HepG2 (cell line): Measurements from ENCODE around the gene RCC2. TPM values are rescaled to one million over a fixed set of nuclear protein-coding genes. Genes with fewer than 3 reads are reported as not detected.

Source experiments
- ATAC-seq: fragments of 200-7000 bp; cut with Tn5 transposase; 3 replicates; pipeline ENCODE4 v1.9.1; 2020; ENCODE audit warnings: mild to moderate bottlenecking, moderate library complexity
- BruUV-seq: library from RNA; stranded (reverse); fragments of 400-500 nt; replicated peaks from 2 replicates; lab custom pipeline; 2021; lab: Mats Ljungman, UMichigan
- CTCF ChIA-PET: fragments of 300-600 bp; formaldehyde crosslinking; extraction: SDS; loops from one replicate; lab custom pipeline; 2021; ENCODE audit warnings: low total read pairs, inconsistent platforms, low intra/inter-chr PET ratio; lab: Yijun Ruan, JAX
- POLR2A ChIA-PET: fragments of 350-600 bp; sonication (Branson Sonifier 250); formaldehyde crosslinking; loops from one replicate; lab custom pipeline; 2020; ENCODE audit warnings: antibody characterized with exemption, inconsistent platforms; lab: Yijun Ruan, JAX
- DNase-seq: peaks from one replicate; pipeline ENCODE4 v3.0.0-alpha.2; 2015; ENCODE audit warnings: low spot score
- FAIRE-seq: peaks from 3 replicates; lab custom pipeline; 2011; peaks lifted over from hg19 to GRCh38; lab: Jason Lieb, UNC
- H2AFZ ChIP-seq: one replicate; pipeline ENCODE4 v1.6.1; 2011; ENCODE audit warnings: low read length, inconsistent platforms
- H3K27ac ChIP-seq: fragments of 300-600 bp; 3 replicates; pipeline ENCODE4 v1.8.0; 2011; ENCODE audit warnings: mixed run types, mild to moderate bottlenecking, mixed read lengths, low read length, inconsistent platforms; ENCODE audit not compliant: insufficient read depth; ENCODE audit errors: extremely low read length
- H3K27me3 ChIP-seq, 2 experiments: fragments of 200-600 bp in 1 of 2; 2 replicates in 1 of 2; 3 replicates in 1 of 2; pipeline versions ENCODE4 v1.6.0 to v1.8.0; 2011; ENCODE audit warnings: low read length in 2 of 2, mild to moderate bottlenecking in 2 of 2, moderate library complexity in 2 of 2, inconsistent platforms in 1 of 2; ENCODE audit not compliant: insufficient read depth in 2 of 2, control insufficient read depth in 1 of 2
- H3K36me3 ChIP-seq, 2 experiments: fragments of 200-600 bp in 1 of 2; replicated peaks in 1 of 2; 2 replicates in 1 of 2; 3 replicates in 1 of 2; pipeline versions ENCODE4 v1.5.1 to v1.8.0; 2011; ENCODE audit warnings: low read length in 2 of 2, inconsistent platforms in 1 of 2; ENCODE audit not compliant: insufficient read depth in 2 of 2, control insufficient read depth in 1 of 2
- H3K4me1 ChIP-seq: 2 replicates; pipeline ENCODE4 v1.5.1; 2012; ENCODE audit warnings: low read length, inconsistent platforms; ENCODE audit not compliant: insufficient read depth
- H3K4me2 ChIP-seq: 2 replicates; pipeline ENCODE4 v1.6.0; 2011; ENCODE audit warnings: low read depth, low read length, inconsistent platforms
- H3K4me3 ChIP-seq, 3 experiments: fragments of 200-600 bp in 1 of 3; sonication (generic), shearing (Covaris generic) in 1 of 3; replicated peaks in 1 of 3; 2 replicates each; pipeline ENCODE4 v1.5.1; 2011 to 2016; ENCODE audit warnings: low read length in 3 of 3, inconsistent platforms in 2 of 3, low read depth in 2 of 3, mild to moderate bottlenecking in 2 of 3, control low read depth in 1 of 3, mixed read lengths in 1 of 3; ENCODE audit not compliant: insufficient read depth in 1 of 3
- H3K79me2 ChIP-seq: one replicate; pipeline ENCODE4 v1.6.1; 2011; ENCODE audit warnings: low read length, inconsistent platforms; ENCODE audit not compliant: insufficient read depth
- H3K9ac ChIP-seq: 2 replicates; pipeline ENCODE4 v1.6.0; 2011; ENCODE audit warnings: mild to moderate bottlenecking, low read depth, low read length, inconsistent platforms; ENCODE audit not compliant: insufficient read depth
- H3K9me3 ChIP-seq: 2 replicates; pipeline ENCODE4 v1.5.1; 2012; ENCODE audit warnings: mild to moderate bottlenecking, low read length
- H4K20me1 ChIP-seq: 2 replicates; pipeline ENCODE4 v1.6.0; 2011; ENCODE audit warnings: inconsistent platforms, mild to moderate bottlenecking, low read length, moderate library complexity; ENCODE audit not compliant: insufficient read depth
- DNMT3B ChIP-seq: conservative IDR thresholded peaks from 2 replicates; pipeline ENCODE4 v1.6.1; 2016; ENCODE audit warnings: missing biosample characterization, control low read depth
- ELF1 ChIP-seq: sonication (generic); formaldehyde crosslinking; IDR thresholded peaks from 2 replicates; pipeline ENCODE4 v1.4.0; 2020; ENCODE audit warnings: missing genetic modification reagents
- ZNF33A ChIP-seq: sonication (generic); formaldehyde crosslinking; IDR thresholded peaks from 2 replicates; pipeline ENCODE4 v1.5.1; 2020; ENCODE audit warnings: missing genetic modification reagents, mild to moderate bottlenecking, moderate library complexity, borderline replicate concordance
- ZNF546 ChIP-seq: sonication (generic); formaldehyde crosslinking; conservative IDR thresholded peaks from 2 replicates; pipeline ENCODE4 v1.8.1; 2023; ENCODE audit warnings: mild to moderate bottlenecking, missing genetic modification reagents
- ZNF569 ChIP-seq: sonication (generic); formaldehyde crosslinking; IDR thresholded peaks from 2 replicates; pipeline ENCODE4 v1.5.0; 2020; ENCODE audit warnings: mild to moderate bottlenecking, missing genetic modification reagents, moderate library complexity, borderline replicate concordance
- ZNF850 ChIP-seq: sonication (generic); formaldehyde crosslinking; conservative IDR thresholded peaks from 2 replicates; pipeline ENCODE4 v1.9.0; 2021; ENCODE audit warnings: mild to moderate bottlenecking, missing genetic modification reagents
- ZNF883 ChIP-seq: sonication (generic); formaldehyde crosslinking; IDR thresholded peaks from 2 replicates; pipeline ENCODE4 v1.5.1; 2020; ENCODE audit warnings: mild to moderate bottlenecking, missing genetic modification reagents; ENCODE audit errors: not compliant biosample characterization
- ZSCAN31 ChIP-seq: sonication (generic); formaldehyde crosslinking; IDR thresholded peaks from 2 replicates; pipeline ENCODE4 v1.5.0; 2020; ENCODE audit warnings: low read depth, mild to moderate bottlenecking, missing genetic modification reagents
- WGBS: methylation state at CpG from one replicate; pipeline ENCODE4 v1.1.6; 2017; ENCODE audit warnings: low lambda C conversion rate; 5-methylcytosine and 5-hydroxymethylcytosine counted together
- in situ Hi-C: cut with HindIII; loops from 2 replicates; pipeline ENCODE4 v1.10.0; 2017; ENCODE audit warnings: low pct_unique_long_range_greater_than_20kb; ENCODE audit not compliant: extremely low pct_ligation_motif_present
- intact Hi-C: fragments of 100-400 bp; cut with micrococcal nuclease; formaldehyde crosslinking; loops from one replicate; pipeline ENCODE4 v1.10.0; 2022; ENCODE audit not compliant: unreplicated experiment
- polyA plus RNA-seq, 8 experiments: library from polyadenylated mRNA; depleted of rRNA in 3 of 8; stranded (reverse) in 7 of 8; unstranded in 1 of 8; fragments of >200 nt; fragmentation: Illumina TruSeq in 4 of 8; extraction: Trizol in 4 of 8; gene quantifications; 2 replicates each; pipeline versions ENCODE4 v1.2.1 to v1.2.3, GENCODE V29; 2011 to 2016; ENCODE audit warnings: low read depth in 4 of 8, missing spikeins in 1 of 8, mixed read lengths in 1 of 8; ENCODE audit not compliant: insufficient read depth in 1 of 8
- total RNA-seq, 5 experiments: library from RNA; depleted of rRNA; stranded (reverse); fragments of >200 nt; fragmentation: Illumina TruSeq; extraction: Trizol; gene quantifications; 2 replicates each; pipeline ENCODE4 v1.2.3, GENCODE V29; 2016; ENCODE audit warnings: low read depth in 1 of 5
- TF ChIP-seq, protein P1 (sequence below): sonication (generic); formaldehyde crosslinking; IDR thresholded peaks from one replicate; pipeline ENCODE4 v1.5.1; 2020; ENCODE audit warnings: mild to moderate bottlenecking, missing genetic modification reagents; ENCODE audit errors: not compliant biosample characterization
- TF ChIP-seq, protein P2 (sequence below): sonication (generic); formaldehyde crosslinking; IDR thresholded peaks from 2 replicates; pipeline ENCODE4 v1.5.1; 2020; ENCODE audit warnings: mild to moderate bottlenecking, missing genetic modification reagents, moderate library complexity

RCC2 gene
- total and polyA plus RNA-seq, 2 of the 13 experiments (the other 11 are each of a cell fraction or from before 2014, with no cell fraction given) = 20.5 to 55.8 TPM

DNA sequence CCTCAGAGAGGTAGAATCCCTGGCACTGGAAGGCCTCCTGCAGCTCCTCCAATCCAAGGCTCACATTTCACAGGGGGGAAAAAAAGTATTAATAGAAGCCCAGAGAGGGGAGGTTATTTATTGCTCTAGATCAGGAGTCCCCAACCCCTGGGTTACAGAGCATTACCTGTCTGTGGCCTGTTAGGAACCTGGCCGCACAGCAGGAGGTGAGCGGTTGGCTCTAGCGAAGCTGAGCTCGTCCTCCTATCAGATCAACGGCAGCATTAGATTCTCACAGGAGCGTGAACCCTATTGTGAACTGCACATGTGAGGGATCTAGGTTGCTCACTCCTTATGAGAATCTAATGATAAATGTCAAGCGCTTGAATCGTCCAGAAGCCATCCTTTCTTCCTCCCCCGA, 46.8 kb upstream of the RCC2 start:
- Histone ChIP-seq H2AFZ (no peak overlapping the region), H3K27me3 (peaks cover 0 to 3% of the 10 kb centered on the region in 2 experiments; a peak in 2 of 5 replicates), H3K4me3 (no peak overlapping the region), H3K79me2 (no peaks in the 10 kb centered on the region), H4K20me1 (no peaks in the 10 kb centered on the region), H3K9ac (no peak overlapping the region), H3K4me1 (peaks cover 20% of the 10 kb centered on the region), H3K36me3 (no peaks in the 10 kb centered on the region), H3K27ac (no peak overlapping the region), H3K9me3 (no peaks in the 10 kb centered on the region), H3K4me2 (no peak overlapping the region)
- ChIA-PET CTCF (interaction anchor here (1.9 kb wide), 1 partner anchor 66 kb away, joined by 20 read pairs; no protein-coding TSS in a partner anchor), POLR2A (no interaction called here)
- intact Hi-C loops (no loop called here), in situ Hi-C loops (loop anchor here (5.0 kb wide), 1 partner anchor 64 kb away; no protein-coding TSS in a partner anchor)
- no peak for ATAC-seq
- no TSS peak for BruUV-seq
- no peak for FAIRE-seq
- WGBS = 48% methylated on average over 8 of the region's 9 CpGs
- DNase-seq = no peak
- no peak for TF ChIP-seq ZNF850
- no peak for TF ChIP-seq ZSCAN31
- no peak for TF ChIP-seq DNMT3B (CRISPR knock-in tag)
- TF ChIP-seq ZNF569 = no peak
- TF ChIP-seq ELF1 = no peak
- TF ChIP-seq ZNF33A = no peak
- no peak for TF ChIP-seq ZNF883 (CRISPR knock-in tag)
- no peak for TF ChIP-seq ZNF546 (CRISPR knock-in tag)
- TF ChIP-seq, protein P1, sequence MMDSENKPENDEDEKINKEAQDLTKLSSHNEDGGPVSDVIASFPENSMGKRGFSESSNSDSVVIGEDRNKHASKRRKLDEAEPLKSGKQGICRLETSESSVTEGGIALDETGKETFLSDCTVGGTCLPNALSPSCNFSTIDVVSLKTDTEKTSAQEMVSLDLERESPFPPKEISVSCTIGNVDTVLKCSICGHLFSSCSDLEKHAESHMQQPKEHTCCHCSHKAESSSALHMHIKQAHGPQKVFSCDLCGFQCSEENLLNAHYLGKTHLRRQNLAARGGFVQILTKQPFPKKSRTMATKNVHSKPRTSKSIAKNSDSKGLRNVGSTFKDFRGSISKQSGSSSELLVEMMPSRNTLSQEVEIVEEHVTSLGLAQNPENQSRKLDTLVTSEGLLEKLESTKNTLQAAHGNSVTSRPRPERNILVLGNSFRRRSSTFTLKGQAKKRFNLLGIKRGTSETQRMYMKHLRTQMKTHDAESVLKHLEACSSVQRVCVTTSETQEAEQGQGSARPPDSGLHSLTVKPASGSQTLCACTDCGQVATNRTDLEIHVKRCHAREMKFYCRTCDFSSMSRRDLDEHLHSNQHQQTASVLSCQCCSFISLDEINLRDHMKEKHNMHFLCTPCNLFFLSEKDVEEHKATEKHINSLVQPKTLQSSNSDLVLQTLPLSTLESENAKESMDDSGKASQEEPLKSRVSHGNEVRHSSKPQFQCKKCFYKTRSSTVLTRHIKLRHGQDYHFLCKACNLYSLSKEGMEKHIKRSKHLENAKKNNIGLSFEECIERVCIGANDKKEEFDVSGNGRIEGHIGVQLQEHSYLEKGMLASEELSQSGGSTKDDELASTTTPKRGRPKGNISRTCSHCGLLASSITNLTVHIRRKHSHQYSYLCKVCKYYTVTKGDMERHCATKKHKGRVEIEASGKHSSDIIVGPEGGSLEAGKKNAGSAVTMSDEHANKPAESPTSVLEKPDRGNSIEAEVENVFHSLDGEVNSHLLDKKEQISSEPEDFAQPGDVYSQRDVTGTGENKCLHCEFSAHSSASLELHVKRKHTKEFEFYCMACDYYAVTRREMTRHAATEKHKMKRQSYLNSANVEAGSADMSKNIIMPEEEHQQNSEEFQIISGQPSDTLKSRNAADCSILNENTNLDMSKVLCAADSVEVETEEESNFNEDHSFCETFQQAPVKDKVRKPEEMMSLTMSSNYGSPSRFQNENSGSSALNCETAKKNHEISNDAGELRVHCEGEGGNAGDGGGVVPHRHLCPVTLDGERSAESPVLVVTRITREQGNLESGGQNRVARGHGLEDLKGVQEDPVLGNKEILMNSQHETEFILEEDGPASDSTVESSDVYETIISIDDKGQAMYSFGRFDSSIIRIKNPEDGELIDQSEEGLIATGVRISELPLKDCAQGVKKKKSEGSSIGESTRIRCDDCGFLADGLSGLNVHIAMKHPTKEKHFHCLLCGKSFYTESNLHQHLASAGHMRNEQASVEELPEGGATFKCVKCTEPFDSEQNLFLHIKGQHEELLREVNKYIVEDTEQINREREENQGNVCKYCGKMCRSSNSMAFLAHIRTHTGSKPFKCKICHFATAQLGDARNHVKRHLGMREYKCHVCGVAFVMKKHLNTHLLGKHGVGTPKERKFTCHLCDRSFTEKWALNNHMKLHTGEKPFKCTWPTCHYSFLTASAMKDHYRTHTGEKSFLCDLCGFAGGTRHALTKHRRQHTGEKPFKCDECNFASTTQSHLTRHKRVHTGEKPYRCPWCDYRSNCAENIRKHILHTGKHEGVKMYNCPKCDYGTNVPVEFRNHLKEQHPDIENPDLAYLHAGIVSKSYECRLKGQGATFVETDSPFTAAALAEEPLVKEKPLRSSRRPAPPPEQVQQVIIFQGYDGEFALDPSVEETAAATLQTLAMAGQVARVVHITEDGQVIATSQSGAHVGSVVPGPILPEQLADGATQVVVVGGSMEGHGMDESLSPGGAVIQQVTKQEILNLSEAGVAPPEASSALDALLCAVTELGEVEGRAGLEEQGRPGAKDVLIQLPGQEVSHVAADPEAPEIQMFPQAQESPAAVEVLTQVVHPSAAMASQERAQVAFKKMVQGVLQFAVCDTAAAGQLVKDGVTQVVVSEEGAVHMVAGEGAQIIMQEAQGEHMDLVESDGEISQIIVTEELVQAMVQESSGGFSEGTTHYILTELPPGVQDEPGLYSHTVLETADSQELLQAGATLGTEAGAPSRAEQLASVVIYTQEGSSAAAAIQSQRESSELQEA (CRISPR knock-in tag) = no peak
- TF ChIP-seq, protein P2, sequence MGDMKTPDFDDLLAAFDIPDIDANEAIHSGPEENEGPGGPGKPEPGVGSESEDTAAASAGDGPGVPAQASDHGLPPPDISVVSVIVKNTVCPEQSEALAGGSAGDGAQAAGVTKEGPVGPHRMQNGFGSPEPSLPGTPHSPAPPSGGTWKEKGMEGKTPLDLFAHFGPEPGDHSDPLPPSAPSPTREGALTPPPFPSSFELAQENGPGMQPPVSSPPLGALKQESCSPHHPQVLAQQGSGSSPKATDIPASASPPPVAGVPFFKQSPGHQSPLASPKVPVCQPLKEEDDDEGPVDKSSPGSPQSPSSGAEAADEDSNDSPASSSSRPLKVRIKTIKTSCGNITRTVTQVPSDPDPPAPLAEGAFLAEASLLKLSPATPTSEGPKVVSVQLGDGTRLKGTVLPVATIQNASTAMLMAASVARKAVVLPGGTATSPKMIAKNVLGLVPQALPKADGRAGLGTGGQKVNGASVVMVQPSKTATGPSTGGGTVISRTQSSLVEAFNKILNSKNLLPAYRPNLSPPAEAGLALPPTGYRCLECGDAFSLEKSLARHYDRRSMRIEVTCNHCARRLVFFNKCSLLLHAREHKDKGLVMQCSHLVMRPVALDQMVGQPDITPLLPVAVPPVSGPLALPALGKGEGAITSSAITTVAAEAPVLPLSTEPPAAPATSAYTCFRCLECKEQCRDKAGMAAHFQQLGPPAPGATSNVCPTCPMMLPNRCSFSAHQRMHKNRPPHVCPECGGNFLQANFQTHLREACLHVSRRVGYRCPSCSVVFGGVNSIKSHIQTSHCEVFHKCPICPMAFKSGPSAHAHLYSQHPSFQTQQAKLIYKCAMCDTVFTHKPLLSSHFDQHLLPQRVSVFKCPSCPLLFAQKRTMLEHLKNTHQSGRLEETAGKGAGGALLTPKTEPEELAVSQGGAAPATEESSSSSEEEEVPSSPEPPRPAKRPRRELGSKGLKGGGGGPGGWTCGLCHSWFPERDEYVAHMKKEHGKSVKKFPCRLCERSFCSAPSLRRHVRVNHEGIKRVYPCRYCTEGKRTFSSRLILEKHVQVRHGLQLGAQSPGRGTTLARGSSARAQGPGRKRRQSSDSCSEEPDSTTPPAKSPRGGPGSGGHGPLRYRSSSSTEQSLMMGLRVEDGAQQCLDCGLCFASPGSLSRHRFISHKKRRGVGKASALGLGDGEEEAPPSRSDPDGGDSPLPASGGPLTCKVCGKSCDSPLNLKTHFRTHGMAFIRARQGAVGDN (CRISPR knock-in tag) = no peak
